GM12873 (cell line): ENCODE measurements around the gene APOL3.

Experiments
- TF ChIP-seq, protein P1 (sequence below): IDR thresholded peaks from 2 replicates; pipeline ENCODE4 v1.5.1; 2012; ENCODE audit warnings: low read depth, mild to moderate bottlenecking, moderate library complexity, low read length, control low read depth; ENCODE audit not compliant: insufficient read depth; ENCODE audit errors: missing control alignments

Gene APOL3

DNA sequence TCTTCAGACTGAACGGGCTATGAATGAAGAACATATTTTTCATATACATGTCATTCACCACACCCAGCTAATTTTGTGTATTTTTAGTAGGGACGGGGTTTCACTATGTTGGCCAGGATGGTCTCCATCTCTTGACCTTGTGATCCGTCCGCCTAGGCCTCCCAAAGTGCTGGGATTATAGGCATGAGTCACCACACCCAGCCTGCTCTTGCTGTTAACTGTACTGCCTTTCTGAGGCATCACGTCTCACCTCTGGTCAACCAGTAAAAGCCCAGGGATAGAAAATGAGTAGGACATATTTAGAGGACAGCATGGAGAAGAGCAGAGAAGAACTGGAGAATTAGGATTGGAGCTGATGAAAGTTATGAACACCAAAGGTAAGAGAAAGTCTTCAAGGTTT, 55.6 kb downstream of the APOL3 start:
- TF ChIP-seq, protein P1, sequence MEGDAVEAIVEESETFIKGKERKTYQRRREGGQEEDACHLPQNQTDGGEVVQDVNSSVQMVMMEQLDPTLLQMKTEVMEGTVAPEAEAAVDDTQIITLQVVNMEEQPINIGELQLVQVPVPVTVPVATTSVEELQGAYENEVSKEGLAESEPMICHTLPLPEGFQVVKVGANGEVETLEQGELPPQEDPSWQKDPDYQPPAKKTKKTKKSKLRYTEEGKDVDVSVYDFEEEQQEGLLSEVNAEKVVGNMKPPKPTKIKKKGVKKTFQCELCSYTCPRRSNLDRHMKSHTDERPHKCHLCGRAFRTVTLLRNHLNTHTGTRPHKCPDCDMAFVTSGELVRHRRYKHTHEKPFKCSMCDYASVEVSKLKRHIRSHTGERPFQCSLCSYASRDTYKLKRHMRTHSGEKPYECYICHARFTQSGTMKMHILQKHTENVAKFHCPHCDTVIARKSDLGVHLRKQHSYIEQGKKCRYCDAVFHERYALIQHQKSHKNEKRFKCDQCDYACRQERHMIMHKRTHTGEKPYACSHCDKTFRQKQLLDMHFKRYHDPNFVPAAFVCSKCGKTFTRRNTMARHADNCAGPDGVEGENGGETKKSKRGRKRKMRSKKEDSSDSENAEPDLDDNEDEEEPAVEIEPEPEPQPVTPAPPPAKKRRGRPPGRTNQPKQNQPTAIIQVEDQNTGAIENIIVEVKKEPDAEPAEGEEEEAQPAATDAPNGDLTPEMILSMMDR: no peak

DNA sequence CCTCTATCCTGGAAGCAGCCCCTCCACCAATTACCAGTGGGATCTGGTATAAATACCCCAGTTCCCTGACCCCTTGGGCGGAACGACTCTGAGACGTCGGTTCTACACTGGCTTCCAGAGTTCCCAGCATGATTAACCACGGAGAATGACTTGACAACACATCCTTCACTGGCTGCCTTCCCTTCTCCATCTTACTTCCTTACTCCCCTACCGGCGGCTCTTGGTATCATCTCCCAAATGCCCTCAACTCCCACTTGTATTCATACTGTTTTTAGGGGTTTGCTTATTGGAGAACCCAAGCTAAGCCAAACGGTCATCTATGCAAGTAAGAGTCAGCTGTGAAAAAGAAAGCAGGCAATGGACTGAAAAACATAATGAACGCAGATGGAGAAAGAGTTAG, 56.1 kb downstream of the APOL3 start:
- TF ChIP-seq, protein P1: no peak

DNA sequence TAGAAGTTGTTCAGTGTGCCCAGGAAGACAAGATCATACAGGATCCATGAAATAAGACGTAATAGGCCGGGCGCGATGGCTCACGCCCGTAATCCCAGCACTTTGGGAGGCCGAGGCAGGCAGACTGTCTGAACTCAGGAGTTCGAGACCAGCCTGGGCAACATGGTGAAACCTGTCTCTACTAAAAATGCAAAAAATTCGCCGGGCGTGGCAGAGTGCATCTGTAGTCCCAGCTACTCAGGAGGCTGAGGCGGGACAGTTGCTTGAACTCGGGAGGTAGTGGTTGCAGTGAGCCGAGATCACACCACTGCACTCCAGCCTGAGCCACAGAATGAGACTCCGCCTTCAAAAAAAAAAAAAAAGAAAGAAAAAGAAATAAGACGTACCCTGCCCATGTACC, 56.7 kb downstream of the APOL3 start:
- TF ChIP-seq, protein P1: no peak

DNA sequence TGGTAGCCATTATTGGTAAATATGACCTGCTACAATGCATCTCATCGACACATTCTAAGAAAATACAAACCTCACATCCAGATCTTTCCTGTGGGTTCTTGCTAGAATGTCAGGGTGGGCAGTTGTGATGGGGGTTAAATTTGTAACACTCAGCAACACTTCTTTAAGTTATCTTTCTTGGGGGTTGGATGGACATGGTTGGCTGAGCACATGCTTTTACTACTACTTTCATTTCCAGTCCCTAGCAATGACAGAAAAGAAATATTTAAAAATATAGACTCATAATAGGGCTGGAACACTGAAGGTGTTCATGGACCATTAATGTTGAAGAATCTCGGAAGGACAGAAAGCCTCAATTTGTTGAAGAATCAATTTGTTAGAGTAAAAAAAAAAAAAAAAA, 57.6 kb downstream of the APOL3 start:
- TF ChIP-seq, protein P1: no peak

DNA sequence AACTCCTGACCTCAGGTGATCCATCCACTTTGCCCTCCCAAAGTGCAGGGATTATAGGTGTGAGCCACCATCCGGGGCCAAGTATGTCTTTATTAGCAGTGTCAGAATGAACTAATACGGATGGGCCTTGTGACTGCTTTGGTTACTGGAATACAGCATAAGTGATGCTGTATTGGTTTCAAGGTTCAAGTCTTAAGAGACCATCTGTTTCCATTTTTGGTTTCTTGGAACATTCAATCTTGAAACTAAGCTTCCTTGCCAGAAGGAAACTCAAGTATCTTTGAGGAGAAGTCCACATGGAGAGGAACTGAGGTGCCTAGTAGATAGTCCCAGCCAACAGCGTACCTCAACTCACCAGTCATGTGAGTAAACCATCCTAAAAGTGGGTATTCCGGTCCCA, 58.8 kb downstream of the APOL3 start:
- TF ChIP-seq, protein P1: no peak

DNA sequence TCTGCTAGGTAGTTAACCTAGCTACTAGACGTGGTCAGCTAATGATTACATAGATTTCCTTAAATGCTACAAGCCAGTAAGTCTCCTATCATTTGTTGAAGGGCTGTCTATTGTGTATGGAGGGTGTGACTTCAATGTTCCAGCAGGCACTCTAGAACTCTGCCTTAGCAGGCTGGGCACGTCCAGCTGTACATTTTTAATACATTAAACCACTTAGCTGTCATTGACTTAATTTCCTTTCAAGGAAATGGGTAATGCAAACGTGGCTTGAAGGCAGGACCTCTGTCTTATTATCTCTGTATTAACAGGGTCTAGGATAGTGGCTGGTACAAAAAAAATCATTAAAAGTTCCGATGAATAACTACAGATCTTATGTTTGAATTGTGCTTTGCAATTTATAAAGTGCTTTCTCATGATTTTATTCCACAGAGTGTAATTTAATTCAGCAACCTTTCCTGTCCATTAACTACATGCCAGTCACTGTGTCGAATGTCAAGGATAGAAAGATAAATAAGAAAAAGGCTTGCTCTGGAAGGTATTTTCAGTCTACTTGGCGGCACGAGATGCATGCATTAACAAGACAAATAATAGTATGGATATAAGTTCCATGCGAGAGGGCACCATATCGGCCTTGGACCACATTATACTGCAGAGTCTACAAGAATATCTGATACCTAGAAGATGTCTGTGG, 60.3 kb downstream of the APOL3 start:
- TF ChIP-seq, protein P1: no peak

DNA sequence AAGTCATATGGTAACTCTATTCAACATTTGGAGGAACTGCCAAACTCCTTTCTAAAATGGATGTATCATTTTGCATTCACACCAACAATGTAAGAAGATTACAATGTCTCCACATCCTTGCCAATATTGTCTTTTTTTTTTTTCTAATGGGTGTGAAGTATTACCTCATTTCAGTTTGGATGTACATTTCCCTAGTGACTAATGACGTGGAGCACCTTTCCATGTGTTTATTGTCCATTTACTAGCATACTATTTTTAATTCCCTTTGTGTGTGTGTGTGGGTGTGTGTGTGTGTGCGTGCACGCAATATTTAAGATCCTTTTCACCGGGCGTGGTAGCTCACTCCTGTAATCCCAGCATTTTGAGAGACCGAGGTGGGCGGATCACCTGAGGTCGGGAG, 62.7 kb downstream of the APOL3 start:
- TF ChIP-seq, protein P1: no peak
